Measurements from ENCODE around the gene DEFB121. TPM values are rescaled to one million over a fixed set of nuclear protein-coding genes. Genes with fewer than 3 reads are reported as not detected.
A peak's percentile ranks its signal among the peaks of the same experiment; 100 is the strongest.
"Not testable (repeated sequence)": the region's sequence is repeated elsewhere in the genome, so short reads cannot be mapped to it uniquely, and the experiment has no call there.

The DEFB121 gene
- total and polyA plus RNA-seq, 12 donors = not detected

DNA sequence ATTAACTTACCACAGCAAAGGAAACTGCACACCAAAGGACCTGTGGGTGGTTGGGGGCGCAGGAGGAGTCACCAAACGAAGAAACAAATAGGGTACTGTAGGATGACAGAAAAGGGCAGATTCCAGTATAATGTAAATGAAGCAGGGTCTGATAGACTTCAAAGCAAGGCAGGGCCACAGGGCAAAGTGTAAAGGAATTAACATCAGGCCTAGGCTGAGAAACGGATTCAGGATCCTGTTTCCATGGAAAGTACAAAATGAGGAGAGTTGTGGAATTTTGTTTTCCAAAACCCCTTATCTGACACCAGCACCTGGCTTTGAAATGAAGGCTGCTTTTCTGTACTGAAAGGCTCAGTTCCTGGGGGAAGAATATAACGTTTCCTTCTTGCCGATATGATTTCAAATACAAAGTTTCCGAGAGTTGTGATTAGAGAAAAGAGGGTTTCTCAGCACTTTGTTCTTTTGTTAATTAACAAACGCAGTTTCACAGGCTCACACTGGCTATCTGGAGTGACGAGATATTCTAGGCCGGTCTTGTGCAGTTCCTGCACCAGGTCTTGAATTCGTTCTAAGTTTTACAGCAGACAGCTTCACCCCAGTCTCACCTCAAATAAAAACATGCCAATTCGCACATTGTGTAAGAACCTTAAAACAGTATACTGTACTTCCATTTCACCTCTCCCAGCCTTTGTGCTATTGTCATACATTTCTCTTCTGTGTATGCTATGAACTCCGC lies 40.2 kb upstream of the DEFB121 start:
- Histone ChIP-seq H3K27ac (no peak overlapping the region), H3K4me1 (no peaks in the 10 kb centered on the region), H3K27me3 (peaks cover 0 to 8% (median 0%) of the 10 kb centered on the region in 7 donors), H3K9me3 (peaks cover 0 to 15% (median 0%) of the 10 kb centered on the region in 11 donors), H3K4me3 (no peak overlapping the region), H3K36me3 (no peaks in the 10 kb centered on the region)
- intact Hi-C loops (cut with DNase I) = no loop called here
- WGBS, 2 donors = 59 to 72% methylated on average over 12 of the region's 12 CpGs
- ATAC-seq = no peak
- TF ChIP-seq, protein P1, sequence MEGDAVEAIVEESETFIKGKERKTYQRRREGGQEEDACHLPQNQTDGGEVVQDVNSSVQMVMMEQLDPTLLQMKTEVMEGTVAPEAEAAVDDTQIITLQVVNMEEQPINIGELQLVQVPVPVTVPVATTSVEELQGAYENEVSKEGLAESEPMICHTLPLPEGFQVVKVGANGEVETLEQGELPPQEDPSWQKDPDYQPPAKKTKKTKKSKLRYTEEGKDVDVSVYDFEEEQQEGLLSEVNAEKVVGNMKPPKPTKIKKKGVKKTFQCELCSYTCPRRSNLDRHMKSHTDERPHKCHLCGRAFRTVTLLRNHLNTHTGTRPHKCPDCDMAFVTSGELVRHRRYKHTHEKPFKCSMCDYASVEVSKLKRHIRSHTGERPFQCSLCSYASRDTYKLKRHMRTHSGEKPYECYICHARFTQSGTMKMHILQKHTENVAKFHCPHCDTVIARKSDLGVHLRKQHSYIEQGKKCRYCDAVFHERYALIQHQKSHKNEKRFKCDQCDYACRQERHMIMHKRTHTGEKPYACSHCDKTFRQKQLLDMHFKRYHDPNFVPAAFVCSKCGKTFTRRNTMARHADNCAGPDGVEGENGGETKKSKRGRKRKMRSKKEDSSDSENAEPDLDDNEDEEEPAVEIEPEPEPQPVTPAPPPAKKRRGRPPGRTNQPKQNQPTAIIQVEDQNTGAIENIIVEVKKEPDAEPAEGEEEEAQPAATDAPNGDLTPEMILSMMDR (IDR thresholded peaks at IDR 0.05) = no peak
- DNase-seq = no peak

DNA sequence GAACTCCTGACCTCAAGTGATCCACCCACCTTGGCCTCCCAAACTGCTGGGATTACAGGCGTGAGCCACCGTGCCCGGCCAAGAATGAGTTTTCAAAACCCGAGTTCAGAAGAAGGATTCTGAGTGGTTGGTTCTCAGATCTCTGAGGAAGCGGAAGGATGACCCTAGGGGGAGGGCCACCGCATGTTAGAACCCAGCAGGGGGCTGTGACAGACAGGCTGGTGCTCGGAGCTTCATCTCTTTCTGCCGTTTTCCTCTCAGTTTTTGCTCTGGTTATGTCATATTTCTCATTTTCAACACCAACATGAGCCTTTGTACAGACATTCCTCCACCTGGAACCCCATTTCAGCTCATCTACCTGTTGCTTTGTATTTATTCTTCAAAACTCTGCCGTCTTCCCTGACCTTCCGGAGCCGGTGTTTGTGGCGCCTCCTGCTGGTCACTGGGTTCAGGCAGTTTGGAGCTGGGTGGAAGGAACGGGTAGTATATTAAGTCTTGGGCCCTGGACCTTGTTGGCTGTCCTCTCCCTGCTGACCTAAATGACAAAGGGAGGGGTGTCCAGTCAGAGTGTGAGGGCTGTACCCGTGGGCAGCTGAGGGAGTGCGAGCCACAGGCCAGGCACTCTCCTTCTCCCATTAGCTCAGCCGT lies 34.1 kb upstream of the DEFB121 start, which contains the start of gene DEFB123:
TSS of gene DEFB123 (plus strand) at position 621 of the 648 bp plus-strand sequence. CDS start 67 bp downstream, outside the sequence.
- no peak within 1 kb of the TSS for H3K27ac ChIP-seq
- no peaks in the 10 kb centered on the region for H3K4me1 ChIP-seq
- H3K4me3 ChIP-seq = no peak within 1 kb of the TSS
- H3K36me3 ChIP-seq = no peaks in the 10 kb centered on the region
- WGBS, 2 donors = 76 to 78% methylated on average over 16 of the region's 16 CpGs
- DNase-seq (no peak), ATAC-seq (no peak)
- no peaks in the 10 kb centered on the region for H3K9me3 ChIP-seq
- intact Hi-C loops (cut with DNase I) = no loop called here
- TF ChIP-seq, protein P1 (IDR thresholded peaks at IDR 0.05) = peak in 2 of 9 donors; percentile 7 to 28
- H3K27me3 ChIP-seq = peaks cover 0 to 19% (median 5%) of the 10 kb centered on the region in 7 donors

DNA sequence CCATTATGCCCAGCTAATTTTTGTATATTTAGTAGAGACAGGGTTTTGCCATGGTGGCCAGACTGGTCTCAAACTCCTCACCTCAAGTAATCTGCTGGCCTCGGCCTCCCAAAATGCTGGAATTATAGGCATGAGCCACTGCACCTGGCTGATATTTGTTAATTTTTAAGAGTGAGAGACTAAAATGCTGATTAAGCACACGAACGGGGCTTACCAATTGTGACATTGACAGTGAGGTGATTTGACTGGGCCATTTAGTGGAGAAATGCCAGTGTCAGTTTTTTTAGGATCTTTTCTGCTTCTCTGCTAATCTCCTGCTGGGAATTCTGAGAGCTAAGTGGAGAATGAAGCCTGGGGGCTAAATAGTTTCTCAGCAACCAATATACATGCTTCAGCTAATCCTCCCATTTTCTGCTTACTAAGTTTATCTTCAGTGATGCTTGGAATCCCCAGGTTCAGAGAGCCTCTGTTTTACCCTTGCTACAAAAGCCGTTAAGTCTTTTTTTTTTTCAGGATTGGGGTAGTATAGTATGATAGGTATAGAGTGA lies 24.6 kb upstream of the DEFB121 start:
- Histone ChIP-seq H3K9me3 (peaks cover 0 to 19% (median 0%) of the 10 kb centered on the region in 11 donors), H3K27ac (no peak overlapping the region), H3K4me1 (no peaks in the 10 kb centered on the region), H3K4me3 (no peak overlapping the region), H3K36me3 (no peaks in the 10 kb centered on the region), H3K27me3 (peaks cover 0 to 28% (median 5%) of the 10 kb centered on the region in 7 donors)
- ATAC-seq (no peak), DNase-seq (no peak)
- WGBS, 2 donors = 56 to 62% methylated on average over 4 of the region's 4 CpGs
- intact Hi-C loops (cut with DNase I) = no loop called here
- TF ChIP-seq, protein P1 (IDR thresholded peaks at IDR 0.05) = no peak

DNA sequence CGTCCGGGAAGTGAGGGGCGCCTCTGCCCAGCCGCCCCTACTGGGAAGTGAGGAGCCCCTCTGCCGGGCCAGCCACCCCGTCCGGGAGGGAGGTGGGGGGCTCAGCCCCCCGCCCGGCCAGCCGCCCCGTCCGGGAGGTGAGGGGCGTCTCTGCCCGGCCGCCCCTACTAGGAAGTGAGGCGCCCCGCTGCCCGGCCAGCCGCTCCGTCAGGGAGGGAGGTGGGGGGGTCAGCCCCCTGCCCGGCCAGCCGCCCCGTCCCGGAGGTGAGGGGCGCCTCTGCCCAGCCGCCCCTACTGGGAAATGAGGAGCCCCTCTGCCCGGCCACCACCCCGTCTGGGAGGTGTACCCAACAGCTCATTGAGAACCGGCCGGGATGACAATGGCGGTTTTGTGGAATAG lies 21.6 kb upstream of the DEFB121 start:
- peaks cover 0 to 19% (median 0%) of the 10 kb centered on the region in 11 donors for H3K9me3 ChIP-seq
- DNase-seq; intact Hi-C loops (cut with DNase I); H3K4me3 ChIP-seq; H3K4me1 ChIP-seq; H3K27ac ChIP-seq; ATAC-seq; H3K36me3 ChIP-seq: not testable (repeated sequence)
- 85 to 91% methylated on average over 4 to 28 of the region's 31 CpGs for WGBS, 2 donors
- peaks cover 0 to 13% (median 5%) of the 10 kb centered on the region in 7 donors for H3K27me3 ChIP-seq

DNA sequence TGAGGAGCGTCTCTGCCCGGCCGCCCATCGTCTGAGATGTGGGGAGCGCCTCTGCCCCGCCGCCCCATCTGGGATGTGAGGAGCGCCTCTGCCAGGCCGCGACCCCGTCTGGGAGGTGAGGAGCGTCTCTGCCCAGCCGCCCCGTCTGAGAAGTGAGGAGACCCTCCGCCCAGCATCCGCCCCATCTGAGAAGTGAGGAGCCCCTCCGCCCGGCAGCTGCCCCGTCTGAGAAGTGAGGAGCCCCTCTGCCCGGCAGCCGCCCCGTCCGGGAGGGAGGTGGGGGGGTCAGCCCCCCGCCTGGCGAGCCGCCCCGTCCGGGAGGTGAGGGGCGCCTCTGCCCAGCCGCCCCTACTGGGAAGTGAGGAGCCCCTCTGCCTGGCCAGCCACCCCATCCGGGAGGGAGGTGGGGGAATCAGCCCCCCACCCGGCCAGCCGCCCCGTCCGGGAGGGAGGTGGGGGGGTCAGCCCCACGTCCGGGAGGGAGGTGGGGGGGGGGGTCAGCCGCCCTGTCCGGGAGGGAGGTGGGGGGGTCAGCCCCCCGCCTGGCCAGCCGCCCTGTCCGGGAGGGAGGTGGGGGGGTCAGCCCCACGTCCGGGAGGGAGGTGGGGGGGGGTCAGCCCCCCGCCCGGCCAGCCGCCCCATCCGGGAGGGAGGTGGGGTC lies 21.0 kb upstream of the DEFB121 start:
- H3K27ac ChIP-seq; H3K36me3 ChIP-seq; ATAC-seq; intact Hi-C loops (cut with DNase I); H3K4me3 ChIP-seq; H3K4me1 ChIP-seq; DNase-seq: not testable (repeated sequence)
- Histone ChIP-seq H3K27me3 (peaks cover 0 to 13% (median 5%) of the 10 kb centered on the region in 7 donors), H3K9me3 (peaks cover 0 to 19% (median 0%) of the 10 kb centered on the region in 11 donors)
- WGBS, 2 donors = 87 to 92% methylated on average over 10 to 26 of the region's 48 CpGs

All from heart right ventricle (tissue), 16 donors.